Spleen (tissue), 7 donors: Measurements from ENCODE around the gene FA2H.

Experiments used
- POLR2A ChIP-seq, 3 donors: fragments of 450-650 bp; IDR thresholded peaks; one replicate each; pipeline ENCODE4 v1.5.1; 2017; ENCODE audit warnings: antibody characterized with exemption in 3 of 3, mild to moderate bottlenecking in 1 of 3
- TF ChIP-seq, protein P1 (sequence below), 11 experiments: fragments of 200-600 bp in 7 of 11; fragments of 450-650 bp in 4 of 11; sonication (generic) in 4 of 11; IDR thresholded peaks in 8 of 11; conservative IDR thresholded peaks in 3 of 11; 1 replicate in 7 of 11; 2 replicates in 4 of 11; pipeline versions ENCODE4 v1.4.0 to v1.8.0; 2016 to 2021; ENCODE audit warnings: antibody characterized with exemption in 11 of 11, inconsistent platforms in 4 of 11, mild to moderate bottlenecking in 1 of 11
- donor health status: DM: no; HTN: no; CAD: no; lungs with moderate emphysema.
- donor health status: DM: no; HTN: no; CAD: no.
- donor health status: DM: no; HTN: no; CAD: no.

DNA sequence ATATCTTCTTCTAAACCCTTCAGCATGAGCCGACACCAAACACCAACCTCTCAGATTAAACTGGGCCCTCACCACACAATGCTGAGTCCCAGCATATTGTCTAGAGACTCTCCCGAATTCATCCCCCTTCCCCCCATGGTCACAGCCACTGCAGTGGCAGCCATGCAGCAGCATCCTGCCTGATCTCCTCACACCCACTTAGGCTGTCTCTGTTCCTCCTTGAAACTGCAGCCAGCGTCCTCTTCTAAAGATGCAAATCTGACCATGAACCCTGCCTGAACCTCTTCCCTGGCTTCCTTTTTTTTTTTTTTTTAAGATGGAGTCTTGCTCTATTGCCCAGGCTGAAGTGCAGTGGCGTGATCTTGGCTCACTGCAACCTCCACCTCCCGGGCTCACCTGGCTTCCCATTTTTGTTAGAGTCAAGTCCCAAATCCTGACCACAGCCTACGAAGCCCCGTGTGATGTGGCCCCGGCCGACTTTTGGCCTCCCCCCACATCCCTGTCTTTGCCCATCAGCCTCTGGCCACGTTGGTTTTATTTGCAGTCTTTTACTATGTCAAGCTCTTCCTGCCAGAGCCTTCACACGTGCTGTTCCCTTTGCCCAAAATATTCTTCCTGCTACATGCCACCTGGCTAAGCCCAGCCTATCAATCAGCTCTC lies 2.8 kb downstream of the FA2H start:
- TF ChIP-seq, protein P1, sequence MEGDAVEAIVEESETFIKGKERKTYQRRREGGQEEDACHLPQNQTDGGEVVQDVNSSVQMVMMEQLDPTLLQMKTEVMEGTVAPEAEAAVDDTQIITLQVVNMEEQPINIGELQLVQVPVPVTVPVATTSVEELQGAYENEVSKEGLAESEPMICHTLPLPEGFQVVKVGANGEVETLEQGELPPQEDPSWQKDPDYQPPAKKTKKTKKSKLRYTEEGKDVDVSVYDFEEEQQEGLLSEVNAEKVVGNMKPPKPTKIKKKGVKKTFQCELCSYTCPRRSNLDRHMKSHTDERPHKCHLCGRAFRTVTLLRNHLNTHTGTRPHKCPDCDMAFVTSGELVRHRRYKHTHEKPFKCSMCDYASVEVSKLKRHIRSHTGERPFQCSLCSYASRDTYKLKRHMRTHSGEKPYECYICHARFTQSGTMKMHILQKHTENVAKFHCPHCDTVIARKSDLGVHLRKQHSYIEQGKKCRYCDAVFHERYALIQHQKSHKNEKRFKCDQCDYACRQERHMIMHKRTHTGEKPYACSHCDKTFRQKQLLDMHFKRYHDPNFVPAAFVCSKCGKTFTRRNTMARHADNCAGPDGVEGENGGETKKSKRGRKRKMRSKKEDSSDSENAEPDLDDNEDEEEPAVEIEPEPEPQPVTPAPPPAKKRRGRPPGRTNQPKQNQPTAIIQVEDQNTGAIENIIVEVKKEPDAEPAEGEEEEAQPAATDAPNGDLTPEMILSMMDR (IDR thresholded peaks at IDR 0.05 in 8 of 11, conservative IDR thresholded peaks at IDR 0.05 in 3 of 11), result no peak
- no peak for TF ChIP-seq POLR2A (IDR thresholded peaks at IDR 0.05)
